GM21367 (cell line): Measurements from ENCODE around the gene RNU5D-1.

Source experiments
- ATAC-seq: cut with Tn5 transposase; IDR thresholded peaks from one replicate; pipeline ENCODE4 v1.9.1; 2021; ENCODE audit not compliant: unreplicated experiment

The RNU5D-1 gene

GRCh38 chr1:44733784-44734183 lies 2.8 kb upstream of the RNU5D-1 start:
- no peak for ATAC-seq

- no peak for ATAC-seq
These were observed 2.4 kb upstream of the RNU5D-1 start for GRCh38 chr1:44733365-44733764.

- no peak for ATAC-seq
These were observed 5.8 kb downstream of the RNU5D-1 start for GRCh38 chr1:44724955-44725698.

GRCh38 chr1:44724296-44724954 lies 6.5 kb downstream of the RNU5D-1 start:
- ATAC-seq = no peak

GRCh38 chr1:44723496-44724295 lies 7.3 kb downstream of the RNU5D-1 start:
- no peak for ATAC-seq

GRCh38 chr1:44723064-44723463 lies 7.9 kb downstream of the RNU5D-1 start:
- no peak for ATAC-seq

GRCh38 chr1:44721485-44722361 lies 9.2 kb downstream of the RNU5D-1 start:
- peak; percentile 53 for ATAC-seq

- ATAC-seq = no peak
These were observed 10.7 kb downstream of the RNU5D-1 start for GRCh38 chr1:44720281-44720680.

- ATAC-seq = no peak
These were observed 11.7 kb downstream of the RNU5D-1 start for GRCh38 chr1:44719318-44719717.

- ATAC-seq = no peak
These were observed 12.9 kb downstream of the RNU5D-1 start for GRCh38 chr1:44718091-44718490.

- no peak for ATAC-seq
These were observed 13.3 kb downstream of the RNU5D-1 start for GRCh38 chr1:44717653-44718052.

- ATAC-seq = no peak
These were observed 13.8 kb downstream of the RNU5D-1 start for GRCh38 chr1:44717156-44717555.

GRCh38 chr1:44714944-44715571 lies 15.9 kb downstream of the RNU5D-1 start:
- ATAC-seq = peak; percentile 58

GRCh38 chr1:44714532-44714931 lies 16.4 kb downstream of the RNU5D-1 start:
- ATAC-seq = no peak

- no peak for ATAC-seq
These were observed 17.6 kb downstream of the RNU5D-1 start for GRCh38 chr1:44713321-44713781.

- ATAC-seq = no peak
These were observed 22.8 kb downstream of the RNU5D-1 start for GRCh38 chr1:44707959-44708831.

- no peak for ATAC-seq
These were observed 23.7 kb downstream of the RNU5D-1 start for GRCh38 chr1:44707112-44707881.

- no peak for ATAC-seq
These were observed 25.0 kb downstream of the RNU5D-1 start for GRCh38 chr1:44705938-44706337.

- no peak for ATAC-seq
These were observed 25.5 kb downstream of the RNU5D-1 start for GRCh38 chr1:44705470-44705869.
